ENCODE data around the gene SKA1. TPM values are rescaled to one million over a fixed set of nuclear protein-coding genes. Genes with fewer than 3 reads are reported as not detected.
A peak's percentile ranks its signal among the peaks of the same experiment; 100 is the strongest.

SKA1 gene
- total and polyA plus RNA-seq, 9 of the 15 experiments (the other 6 are each of a cell fraction or from before 2014, with no cell fraction given): 27.8 to 67.2 (median 41.9) TPM

GRCh38 chr18:50424877-50425690 lies 50.2 kb downstream of the SKA1 start (continued):
- TF ChIP-seq HNRNPH1 (optimal IDR thresholded peaks at IDR 0.05; ENCODE audit: low read depth, low read length) (no peak), ZNF316 (IDR thresholded peaks at IDR 0.05) (peak; percentile 25; the same call in 1 of the 2 replicates), GTF2A2 (tag; IDR thresholded peaks at IDR 0.05) (no peak), ZFP30 (CRISPR knock-in tag; IDR thresholded peaks at IDR 0.05; ENCODE audit: borderline replicate concordance) (no peak), EP300 (IDR thresholded peaks at IDR 0.05; ENCODE audit: low read length) (peak; percentile 94), ETV5 (CRISPR knock-in tag; IDR thresholded peaks at IDR 0.05; ENCODE audit: low read depth) (no peak), HMGN3 (IDR thresholded peaks at IDR 0.05; ENCODE audit: borderline replicate concordance, extremely low read depth, insufficient read length, low read depth, low read length) (peak; percentile 64), GTF2E2 (tag; IDR thresholded peaks at IDR 0.05) (no peak), ZNF512 (tag; IDR thresholded peaks at IDR 0.05) (no peak), RB1 (IDR thresholded peaks at IDR 0.05; ENCODE audit: low read depth) (peak; percentile 48; the same call in 1 of the 2 replicates), U2AF1 (optimal IDR thresholded peaks at IDR 0.05; ENCODE audit: low read depth, low read length) (no peak), WHSC1 (IDR thresholded peaks at IDR 0.05; ENCODE audit: low read length) (no peak), RFX5 (IDR thresholded peaks at IDR 0.05; ENCODE audit: low read depth, low read length) (no peak), NEUROD1 (IDR thresholded peaks at IDR 0.05; ENCODE audit: borderline replicate concordance, low read depth, low read length, partially characterized antibody) (peak; percentile 22), THRA (IDR thresholded peaks at IDR 0.05) (no peak), TAF9B (IDR thresholded peaks at IDR 0.05; ENCODE audit: partially characterized antibody) (peak; percentile 85), POLR2A (conservative IDR thresholded peaks at IDR 0.05) (no peak), TRIM28 (IDR thresholded peaks at IDR 0.05) (peak; percentile 93), SNIP1 (IDR thresholded peaks at IDR 0.05; ENCODE audit: low read depth) (no peak), YY1 (IDR thresholded peaks at IDR 0.05; ENCODE audit: borderline replicate concordance in 1 of 3, control insufficient read depth in 1 of 3, extremely low read depth in 1 of 3, insufficient read depth in 3 of 3, insufficient read length in 1 of 3, insufficient replicate concordance in 2 of 3, low read depth in 1 of 3, low read length in 2 of 3) (peak in 1 of 3 experiments; percentile 49), STAT5B (CRISPR knock-in tag; IDR thresholded peaks at IDR 0.05) (no peak), CHAMP1 (IDR thresholded peaks at IDR 0.05) (peak; percentile 98)
